HFFc6 (cell line): ENCODE measurements around the gene SLIT1. TPM values are rescaled to one million over a fixed set of nuclear protein-coding genes. Genes with fewer than 3 reads are reported as not detected.

ENCODE experiments used
- DNase-seq: peaks from one replicate; pipeline ENCODE4 v3.0.0-alpha.2; 2018
- H3K27ac Mint-ChIP-seq: 2 replicates; pipeline ENCODE4 v1.8.0; 2020; ENCODE audit warnings: mild to moderate bottlenecking, mixed read lengths
- H3K27me3 Mint-ChIP-seq: 2 replicates; pipeline ENCODE4 v1.8.0; 2021; ENCODE audit warnings: mild to moderate bottlenecking, moderate library complexity, mixed read lengths; ENCODE audit not compliant: insufficient read depth
- H3K36me3 Mint-ChIP-seq: 2 replicates; pipeline ENCODE4 v1.8.0; 2021; ENCODE audit warnings: low read depth, mixed read lengths
- H3K4me1 Mint-ChIP-seq: 2 replicates; pipeline ENCODE4 v1.8.0; 2020; ENCODE audit warnings: low read depth, mixed read lengths
- H3K4me3 Mint-ChIP-seq: 2 replicates; pipeline ENCODE4 v1.8.0; 2020; ENCODE audit warnings: mild to moderate bottlenecking, moderate library complexity, mixed read lengths
- H3K9me3 Mint-ChIP-seq: 2 replicates; pipeline ENCODE4 v1.8.0; 2020; ENCODE audit warnings: mild to moderate bottlenecking, mixed read lengths
- CTCF ChIP-seq: fragments of 200-600 bp; sonication (generic); IDR thresholded peaks from 2 replicates; pipeline ENCODE4 v1.5.0; 2021; ENCODE audit warnings: antibody characterized with exemption, mild to moderate bottlenecking
- total RNA-seq, 6 experiments: library from RNA; stranded (reverse); fragmentation: NEBNext Ultra II Directional; extraction: Animal tissue kit (Norgen Biotek cat#: 25700); gene quantifications; 2 replicates in 1 of 6; 3 replicates in 5 of 6; pipeline ENCODE4 v1.2.3, GENCODE V29; 2021

Gene SLIT1
- total RNA-seq, 6 experiments from 2014 or later: 0.05 TPM; not detected in 5

DNA sequence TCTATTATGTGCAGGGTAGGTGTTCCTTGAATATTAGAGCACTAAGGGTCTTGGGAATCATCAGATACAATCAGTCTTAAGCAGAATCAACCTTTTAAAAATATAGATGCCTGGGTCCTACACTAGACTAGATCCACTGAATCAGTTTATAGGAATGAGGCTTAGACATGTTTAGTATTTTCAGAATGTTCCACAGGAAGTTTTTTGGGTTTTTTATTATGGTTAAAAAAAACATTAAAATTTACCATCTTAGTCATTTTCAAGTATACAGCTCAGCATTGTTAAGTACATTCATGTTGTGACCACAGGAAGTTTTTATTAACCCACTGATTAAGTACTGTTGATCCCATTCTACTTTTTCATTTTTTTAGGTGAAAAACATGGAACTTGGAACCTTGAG, 217.9 kb downstream of the SLIT1 start:
- H3K9me3 Mint-ChIP-seq: no peaks in the 10 kb centered on the region
- H3K27me3 Mint-ChIP-seq: peaks cover 3% of the 10 kb centered on the region; the same call in 1 of the 2 replicates
- DNase-seq: peak; percentile 63
- H3K27ac Mint-ChIP-seq: peak overlapping the region; percentile 29; the same call in 1 of the 2 replicates
- peak overlapping the region; percentile 26; the same call in 1 of the 2 replicates for H3K4me3 Mint-ChIP-seq
- peaks cover 53% of the 10 kb centered on the region for H3K4me1 Mint-ChIP-seq
- no peak for TF ChIP-seq CTCF
- peaks cover 21% of the 10 kb centered on the region for H3K36me3 Mint-ChIP-seq

- H3K27ac Mint-ChIP-seq: no peak overlapping the region
- no peaks in the 10 kb centered on the region for H3K9me3 Mint-ChIP-seq
- no peak overlapping the region for H3K4me3 Mint-ChIP-seq
- no peak for TF ChIP-seq CTCF
- H3K4me1 Mint-ChIP-seq: peaks cover 86% of the 10 kb centered on the region
- peaks cover 18% of the 10 kb centered on the region for H3K36me3 Mint-ChIP-seq
- peaks cover 3% of the 10 kb centered on the region; the same call in 1 of the 2 replicates for H3K27me3 Mint-ChIP-seq
- DNase-seq: no peak
Observed at GRCh38 chr10:96964131-96964530, 221.6 kb downstream of the SLIT1 start.

DNA sequence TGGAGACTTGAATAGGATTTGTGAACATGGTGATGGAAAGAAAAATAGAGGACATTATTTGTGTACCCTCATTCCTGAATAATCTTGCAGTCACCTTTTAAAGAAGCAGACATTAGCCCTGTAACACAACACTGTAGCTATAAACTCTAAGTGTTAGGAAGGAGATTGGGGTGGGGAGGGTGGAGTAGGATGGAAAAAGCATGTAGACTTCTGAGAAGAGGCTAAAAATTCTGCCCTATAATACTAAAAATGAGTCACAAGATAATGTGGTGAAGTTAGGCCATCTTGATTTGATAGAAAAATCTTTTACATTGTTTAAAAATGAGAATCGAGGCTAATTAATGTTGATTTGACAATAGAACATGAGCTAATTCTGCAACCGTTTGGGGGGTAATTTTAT, 224.9 kb downstream of the SLIT1 start:
- Mint-ChIP-seq H3K4me3 (no peak overlapping the region; the same call in 1 of the 2 replicates), H3K36me3 (peaks cover 8% of the 10 kb centered on the region), H3K27me3 (no peaks in the 10 kb centered on the region), H3K9me3 (no peaks in the 10 kb centered on the region), H3K27ac (peak overlapping the region; percentile 56), H3K4me1 (peaks cover 74% of the 10 kb centered on the region)
- peak; percentile 26 for DNase-seq
- no peak for TF ChIP-seq CTCF

DNA sequence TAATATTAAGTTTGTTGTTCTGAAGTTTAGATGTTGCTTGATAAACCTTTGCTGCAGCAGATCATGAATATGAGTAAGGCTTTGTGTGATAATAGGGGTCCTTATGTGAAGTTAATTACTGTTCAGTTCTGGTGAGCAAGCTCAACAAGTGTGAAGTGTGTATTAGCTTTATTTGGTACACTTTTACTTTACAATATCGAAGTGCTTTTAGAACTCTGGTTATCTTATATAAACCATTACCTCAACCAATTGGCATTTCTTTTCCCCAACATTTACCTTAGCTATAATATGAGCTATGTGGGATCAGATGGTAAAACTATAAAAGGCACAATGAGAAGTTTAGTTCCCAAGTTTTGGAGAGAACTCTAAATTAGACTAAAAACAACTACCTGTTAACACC, 226.0 kb downstream of the SLIT1 start:
- H3K36me3 Mint-ChIP-seq: peaks cover 16% of the 10 kb centered on the region
- no peak for TF ChIP-seq CTCF
- H3K27me3 Mint-ChIP-seq: no peaks in the 10 kb centered on the region
- H3K4me1 Mint-ChIP-seq: peaks cover 69% of the 10 kb centered on the region
- peak overlapping the region; percentile 56 for H3K27ac Mint-ChIP-seq
- H3K9me3 Mint-ChIP-seq: no peaks in the 10 kb centered on the region
- peak overlapping the region; percentile 22 for H3K4me3 Mint-ChIP-seq
- DNase-seq: no peak

- H3K27ac Mint-ChIP-seq: no peak overlapping the region
- no peaks in the 10 kb centered on the region for H3K9me3 Mint-ChIP-seq
- DNase-seq: no peak
- no peaks in the 10 kb centered on the region for H3K27me3 Mint-ChIP-seq
- peaks cover 12% of the 10 kb centered on the region for H3K36me3 Mint-ChIP-seq
- no peak for TF ChIP-seq CTCF
- H3K4me3 Mint-ChIP-seq: no peak overlapping the region; the same call in 1 of the 2 replicates
- H3K4me1 Mint-ChIP-seq: peaks cover 55% of the 10 kb centered on the region
Observed at GRCh38 chr10:96958071-96958470, 227.7 kb downstream of the SLIT1 start.

DNA sequence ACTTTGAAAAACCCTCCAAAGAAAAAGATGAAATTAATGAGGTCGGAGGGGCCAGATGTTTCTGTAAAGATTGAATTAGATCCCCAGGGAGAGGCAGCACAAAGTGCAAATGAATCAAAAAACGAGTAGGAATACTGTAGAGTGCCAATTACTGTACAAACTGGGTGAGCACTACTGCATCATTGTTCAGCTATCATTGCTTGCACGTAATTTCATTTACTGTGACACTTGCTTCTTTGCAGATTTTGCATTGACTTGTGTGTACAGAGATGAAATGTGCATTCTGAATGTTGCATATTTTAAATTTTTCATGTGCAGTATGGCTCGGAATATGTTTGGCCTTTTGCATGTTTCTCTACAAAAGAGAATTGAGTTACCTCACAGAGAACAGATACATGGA, 230.0 kb downstream of the SLIT1 start:
- Mint-ChIP-seq H3K36me3 (peaks cover 24% of the 10 kb centered on the region), H3K9me3 (no peaks in the 10 kb centered on the region), H3K4me1 (peaks cover 32% of the 10 kb centered on the region), H3K27me3 (no peaks in the 10 kb centered on the region), H3K4me3 (no peak overlapping the region), H3K27ac (no peak overlapping the region)
- DNase-seq: no peak
- TF ChIP-seq CTCF: no peak
